ENCODE measurements around the gene CABLES2. TPM values are rescaled to one million over a fixed set of nuclear protein-coding genes. Genes with fewer than 3 reads are reported as not detected.

Gene CABLES2
- total and polyA plus RNA-seq, 10 of the 15 experiments (the other 5 are each of a cell fraction or from before 2014, with no cell fraction given) = 2.2 to 14.9 (median 5.3) TPM

- Histone ChIP-seq H3K27ac (ENCODE audit: control insufficient read depth, insufficient read depth) (no peak overlapping the region), H4K20me1 (ENCODE audit: control insufficient read depth, insufficient read depth) (no peaks in the 10 kb centered on the region), H3K9me3 (replicated peaks; ENCODE audit: control insufficient read depth, insufficient read depth, low read length) (no peaks in the 10 kb centered on the region), H3K4me2 (ENCODE audit: control insufficient read depth, insufficient read depth) (no peak overlapping the region), H3K9ac (ENCODE audit: control insufficient read depth, insufficient read depth, low read length) (no peak overlapping the region), H3K27me3 (replicated peaks in 1 of 2; ENCODE audit: control insufficient read depth in 2 of 2, insufficient read depth in 2 of 2, low read length in 1 of 2) (peaks cover 4 to 15% of the 10 kb centered on the region in 2 experiments), H3K79me2 (ENCODE audit: control insufficient read depth, insufficient read depth, low read length) (no peaks in the 10 kb centered on the region), H2AFZ (ENCODE audit: control insufficient read depth, low read depth, low read length) (no peak overlapping the region), H3K4me1 (ENCODE audit: control insufficient read depth, insufficient read depth, low read length) (peaks cover 5% of the 10 kb centered on the region), H3K36me3 (ENCODE audit: control insufficient read depth in 2 of 2, insufficient read depth in 2 of 2, low read length in 1 of 2) (no peaks in the 10 kb centered on the region), H3K4me3 (no peak overlapping the region)
- SMC1A ChIA-PET (ENCODE audit: uncharacterized antibody, unreplicated experiment) = no interaction called here
- intact Hi-C loops (cut with micrococcal nuclease; ENCODE audit: unreplicated experiment) = no loop called here
- RAD21 ChIA-PET (ENCODE audit: unreplicated experiment) = no interaction called here
- BruUV-seq (replicated peaks) = no TSS peak
- no peak for ATAC-seq
- POLR2A ChIA-PET = no interaction called here
- TF ChIP-seq PAX5 (IDR thresholded peaks at IDR 0.05; ENCODE audit: borderline replicate concordance, low read depth, low read length) = 0 out of 2 replicates have a peak, but pooled peaks have one; percentile 24
- no peak for TF ChIP-seq TARDBP (IDR thresholded peaks at IDR 0.05; ENCODE audit: borderline replicate concordance)
- in situ Hi-C loops (cut with MboI) = no loop called here
- WGBS (ENCODE audit: insufficient coverage, insufficient replicate concordance, low lambda C conversion rate, missing lambda C conversion rate) = 18% methylated on average over 4 of the region's 4 CpGs
- no peak for FAIRE-seq
- DNase-seq (ENCODE audit: low read depth, low spot score) = no peak
- CTCF ChIA-PET = no interaction called here
Measured at GRCh38 chr20:62369815-62370114, 37.3 kb downstream of the CABLES2 start.

- Histone ChIP-seq H3K4me1 (ENCODE audit: control insufficient read depth, insufficient read depth, low read length) (peaks cover 5% of the 10 kb centered on the region), H3K27me3 (replicated peaks in 1 of 2; ENCODE audit: control insufficient read depth in 2 of 2, insufficient read depth in 2 of 2, low read length in 1 of 2) (peaks cover 4 to 15% of the 10 kb centered on the region in 2 experiments), H3K27ac (ENCODE audit: control insufficient read depth, insufficient read depth) (no peak overlapping the region), H3K4me3 (no peak overlapping the region), H3K4me2 (ENCODE audit: control insufficient read depth, insufficient read depth) (no peak overlapping the region), H4K20me1 (ENCODE audit: control insufficient read depth, insufficient read depth) (no peaks in the 10 kb centered on the region), H2AFZ (ENCODE audit: control insufficient read depth, low read depth, low read length) (no peak overlapping the region), H3K79me2 (ENCODE audit: control insufficient read depth, insufficient read depth, low read length) (no peaks in the 10 kb centered on the region), H3K36me3 (ENCODE audit: control insufficient read depth in 2 of 2, insufficient read depth in 2 of 2, low read length in 1 of 2) (no peaks in the 10 kb centered on the region), H3K9ac (ENCODE audit: control insufficient read depth, insufficient read depth, low read length) (no peak overlapping the region), H3K9me3 (replicated peaks; ENCODE audit: control insufficient read depth, insufficient read depth, low read length) (no peaks in the 10 kb centered on the region)
- ChIA-PET SMC1A (ENCODE audit: uncharacterized antibody, unreplicated experiment) (no interaction called here), RAD21 (ENCODE audit: unreplicated experiment) (no interaction called here), POLR2A (no interaction called here), CTCF (interaction anchor here (1.1 kb wide), 1 partner anchor 67 kb away, joined by 3 read pairs; no protein-coding TSS in a partner anchor)
- FAIRE-seq (no peak), DNase-seq (ENCODE audit: low read depth, low spot score) (no peak), ATAC-seq (peak; percentile 53)
- TF ChIP-seq TCF3 (IDR thresholded peaks at IDR 0.05; ENCODE audit: borderline replicate concordance, insufficient read depth, low read depth, low read length) (no peak), CTCF (IDR thresholded peaks at IDR 0.05 in 2 of 3, conservative IDR thresholded peaks at IDR 0.05 in 1 of 3; ENCODE audit: control insufficient read depth in 2 of 3, extremely low read depth in 1 of 3, insufficient read depth in 1 of 3, low read depth in 3 of 3, low read length in 3 of 3) (peak; percentile 4 to 38 (median 15); a peak in 3 of 6 replicates)
- intact Hi-C loops (cut with micrococcal nuclease; ENCODE audit: unreplicated experiment) = no loop called here
- in situ Hi-C loops (cut with MboI) = no loop called here
- no TSS peak for BruUV-seq (replicated peaks)
- WGBS (ENCODE audit: insufficient coverage, insufficient replicate concordance, low lambda C conversion rate, missing lambda C conversion rate) = 19% methylated on average over 22 of the region's 28 CpGs
Measured at GRCh38 chr20:62368976-62369814, 37.9 kb downstream of the CABLES2 start.
